Activated naive CD4-positive, alpha-beta T cell treated with anti-CD3 and anti-CD28 coated beads, Interleukin-2, amount 10 ng/mL, durations not matched to agents 7 days and 5 days (primary cell): ENCODE results near the gene LHFPL3.

Experiments
- CTCF ChIA-PET: fragments of 350-600 bp; sonication (Branson Sonifier 250); formaldehyde crosslinking; loops from one replicate; lab custom pipeline; 2021; ENCODE audit warnings: antibody characterized with exemption; lab: Charles Lee
- DNase-seq: peaks from one replicate; pipeline ENCODE4 v3.0.0-alpha.2; 2020
- H3K27ac Mint-ChIP-seq: one replicate; pipeline ENCODE4 v1.8.0; 2021; ENCODE audit warnings: mild to moderate bottlenecking, moderate library complexity, mixed read lengths
- H3K27me3 Mint-ChIP-seq: one replicate; pipeline ENCODE4 v1.8.0; 2021; ENCODE audit warnings: mild to moderate bottlenecking, mixed read lengths
- H3K36me3 Mint-ChIP-seq: one replicate; pipeline ENCODE4 v1.8.0; 2021; ENCODE audit warnings: mixed read lengths
- H3K4me1 Mint-ChIP-seq: one replicate; pipeline ENCODE4 v1.8.0; 2021; ENCODE audit warnings: mixed read lengths
- H3K4me3 Mint-ChIP-seq: one replicate; pipeline ENCODE4 v1.8.0; 2021; ENCODE audit warnings: mild to moderate bottlenecking, moderate library complexity, mixed read lengths
- H3K9me3 Mint-ChIP-seq: one replicate; pipeline ENCODE4 v1.8.0; 2021; ENCODE audit warnings: mixed read lengths

The LHFPL3 gene

DNA sequence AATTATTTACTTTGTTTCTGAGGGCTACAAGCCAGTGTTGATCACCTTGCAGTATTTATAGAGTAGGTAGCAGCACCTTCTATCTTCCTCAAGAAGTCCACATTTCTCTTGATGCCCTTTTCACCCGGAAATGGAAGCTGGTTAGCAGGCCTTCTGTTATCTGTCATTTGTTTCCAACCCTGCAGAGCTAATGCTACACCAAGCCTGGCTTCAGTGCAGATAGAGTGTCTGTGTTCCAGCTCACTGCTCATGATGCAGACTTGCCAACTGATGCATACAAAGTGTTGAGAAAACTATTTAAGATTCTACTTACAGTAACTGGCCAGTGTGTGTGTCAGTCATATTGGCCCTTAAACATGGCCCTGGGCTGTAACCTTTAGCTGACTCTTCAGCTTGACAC, 301.0 kb downstream of the LHFPL3 start:
- no peak overlapping the region for H3K27ac Mint-ChIP-seq

DNA sequence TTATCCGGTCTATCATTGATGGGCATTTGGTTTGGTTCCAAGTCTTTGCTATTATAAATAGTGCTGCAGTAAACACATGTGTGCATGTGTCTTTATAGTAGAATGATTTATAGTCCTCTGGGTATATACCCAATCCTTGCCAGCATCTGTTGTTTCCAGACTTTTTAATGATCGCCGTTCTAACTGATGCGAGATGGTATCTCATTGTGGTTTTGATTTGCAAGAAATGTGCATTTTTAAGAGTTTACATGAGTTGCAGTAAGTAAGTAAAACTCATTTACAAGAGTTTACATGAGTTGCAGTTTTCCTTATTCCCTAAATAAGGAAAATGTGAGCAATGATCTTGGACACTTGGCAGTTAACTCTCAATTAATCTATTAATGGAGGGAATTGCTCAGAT, 312.1 kb downstream of the LHFPL3 start:
- Mint-ChIP-seq H3K36me3 (no peaks in the 10 kb centered on the region), H3K9me3 (no peaks in the 10 kb centered on the region), H3K4me3 (no peak overlapping the region), H3K27me3 (no peaks in the 10 kb centered on the region), H3K27ac (no peak overlapping the region), H3K4me1 (no peaks in the 10 kb centered on the region)
- DNase-seq = no peak
- CTCF ChIA-PET = no interaction called here

More for the DNA sequence above, 301.0 kb downstream of the LHFPL3 start:
- DNase-seq = no peak
- no peaks in the 10 kb centered on the region for H3K4me1 Mint-ChIP-seq
- H3K9me3 Mint-ChIP-seq = no peaks in the 10 kb centered on the region
- no peaks in the 10 kb centered on the region for H3K27me3 Mint-ChIP-seq
- CTCF ChIA-PET = no interaction called here
- no peaks in the 10 kb centered on the region for H3K36me3 Mint-ChIP-seq
- H3K4me3 Mint-ChIP-seq = no peak overlapping the region

DNA sequence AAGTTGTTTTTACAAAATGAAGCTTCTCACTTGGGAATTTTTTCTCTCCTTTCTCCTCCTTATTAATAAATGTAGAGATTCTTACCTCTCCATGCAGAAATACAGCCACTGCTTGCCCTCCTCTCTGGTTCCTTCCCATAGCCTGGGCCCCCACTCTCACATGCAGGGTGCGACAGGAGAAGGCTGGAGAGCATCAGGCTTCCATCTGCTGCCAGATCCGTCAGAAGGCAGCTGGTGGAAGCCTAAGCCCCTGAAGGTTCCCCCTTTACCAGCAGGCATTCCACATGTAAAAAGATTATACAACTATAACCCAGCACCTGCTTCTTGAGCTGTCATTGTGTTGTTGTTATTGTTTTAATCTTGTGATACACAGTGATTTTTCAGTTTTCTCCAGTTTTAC, 314.2 kb downstream of the LHFPL3 start:
- CTCF ChIA-PET = interaction anchor here (1.0 to 1.9 kb wide), 5 partner anchors 206 to 411 kb away, joined by 3 to 15 read pairs (median 4); no protein-coding TSS in a partner anchor
- H3K27me3 Mint-ChIP-seq = no peaks in the 10 kb centered on the region
- no peak overlapping the region for H3K4me3 Mint-ChIP-seq
- DNase-seq = no peak
- no peaks in the 10 kb centered on the region for H3K4me1 Mint-ChIP-seq
- H3K36me3 Mint-ChIP-seq = no peaks in the 10 kb centered on the region
- no peak overlapping the region for H3K27ac Mint-ChIP-seq
- H3K9me3 Mint-ChIP-seq = no peaks in the 10 kb centered on the region

DNA sequence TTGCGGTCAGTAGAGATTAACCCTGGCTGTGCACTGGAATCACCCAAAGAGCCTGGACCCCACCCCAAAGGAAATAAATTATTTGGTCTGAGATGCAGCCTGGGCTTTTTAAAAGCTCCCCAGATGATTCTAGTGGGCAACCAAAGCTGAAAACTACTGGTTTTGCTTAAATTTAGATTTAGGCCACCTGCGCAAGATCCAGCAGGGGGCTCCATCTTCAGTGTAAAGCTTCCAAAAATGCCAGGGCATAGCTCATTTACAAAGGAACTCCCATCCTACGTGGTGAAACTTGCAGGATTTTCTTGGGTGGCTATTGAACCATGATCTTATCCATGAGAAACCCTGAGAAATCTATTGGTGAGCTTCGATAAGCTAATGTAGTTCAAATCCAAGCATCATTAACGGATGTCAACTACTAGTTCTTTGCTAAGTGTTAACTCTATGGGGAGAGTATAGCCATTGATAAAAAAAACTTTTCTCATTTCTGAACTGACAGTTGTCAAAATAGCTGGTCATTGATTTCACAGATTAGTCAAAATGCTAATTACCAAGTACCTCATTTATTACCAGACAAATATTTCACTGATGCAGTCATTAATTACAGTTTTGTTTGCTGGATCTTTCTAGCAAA, 315.3 kb downstream of the LHFPL3 start:
- CTCF ChIA-PET = interaction anchor here (0.9 to 1.9 kb wide), 6 partner anchors 35 to 413 kb away, joined by 3 to 15 read pairs (median 4); no protein-coding TSS in a partner anchor
- Mint-ChIP-seq H3K36me3 (no peaks in the 10 kb centered on the region), H3K4me1 (no peaks in the 10 kb centered on the region), H3K9me3 (no peaks in the 10 kb centered on the region), H3K27me3 (no peaks in the 10 kb centered on the region), H3K27ac (no peak overlapping the region), H3K4me3 (no peak overlapping the region)
- DNase-seq = peak; percentile 21

DNA sequence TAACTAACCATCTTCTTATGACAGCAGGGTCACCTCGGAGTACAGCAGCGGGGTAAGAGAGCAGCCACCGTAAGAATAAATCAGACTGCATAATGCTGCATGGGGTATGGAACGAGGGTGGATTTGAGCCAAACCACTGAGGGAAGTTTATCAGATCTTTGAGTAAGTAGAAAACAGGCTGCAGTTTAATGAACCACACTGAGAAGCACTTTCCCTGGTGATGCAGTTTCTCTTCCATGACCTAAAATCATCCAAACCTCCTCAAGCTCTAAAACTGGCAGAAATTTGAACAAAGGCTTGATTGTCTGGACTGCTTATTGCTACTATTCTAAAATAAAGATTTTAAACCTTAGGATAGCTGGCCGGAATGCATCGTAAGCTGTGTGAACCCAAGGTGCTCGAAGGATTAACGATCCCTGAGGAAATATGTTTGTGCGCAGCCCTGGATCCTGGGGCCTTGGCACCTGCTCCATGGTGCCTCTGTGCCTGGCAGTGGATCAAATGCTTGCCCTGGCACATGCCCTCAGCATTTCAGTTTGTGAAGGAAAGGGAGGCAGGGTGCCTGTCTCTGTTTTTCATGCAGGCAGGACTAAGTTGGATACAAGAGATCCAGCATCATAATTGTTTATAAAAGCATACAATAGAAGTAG, 322.7 kb downstream of the LHFPL3 start:
- no peaks in the 10 kb centered on the region for H3K4me1 Mint-ChIP-seq
- peaks cover 7% of the 10 kb centered on the region for H3K27me3 Mint-ChIP-seq
- no peak for DNase-seq
- CTCF ChIA-PET = no interaction called here
- no peaks in the 10 kb centered on the region for H3K9me3 Mint-ChIP-seq
- no peaks in the 10 kb centered on the region for H3K36me3 Mint-ChIP-seq
- H3K4me3 Mint-ChIP-seq = no peak overlapping the region
- H3K27ac Mint-ChIP-seq = no peak overlapping the region

DNA sequence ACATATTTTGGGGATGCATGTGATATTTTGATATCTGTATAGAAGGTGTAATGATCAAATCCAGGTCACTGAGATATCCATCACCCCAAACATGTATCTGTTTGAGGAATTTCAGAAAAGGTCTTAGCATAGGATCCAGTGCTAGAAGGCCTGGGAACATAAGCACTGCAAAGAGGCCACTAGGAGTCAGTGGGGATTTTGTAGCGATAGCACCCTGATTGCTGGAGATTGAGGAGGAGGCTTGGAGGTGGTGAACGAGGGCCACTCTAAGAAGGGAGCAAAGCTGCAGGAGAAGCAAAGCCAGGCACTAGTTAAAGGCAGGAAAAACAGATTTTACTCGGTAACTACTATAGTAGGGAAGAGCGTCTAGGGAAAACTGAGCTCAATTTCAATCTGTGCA, 324.0 kb downstream of the LHFPL3 start:
- Mint-ChIP-seq H3K9me3 (no peaks in the 10 kb centered on the region), H3K36me3 (no peaks in the 10 kb centered on the region), H3K4me3 (no peak overlapping the region), H3K27me3 (peaks cover 7% of the 10 kb centered on the region), H3K27ac (no peak overlapping the region), H3K4me1 (no peaks in the 10 kb centered on the region)
- DNase-seq = no peak
- CTCF ChIA-PET = interaction anchor here (0.6 kb wide), 1 partner anchor 594 kb away, joined by 3 read pairs; no protein-coding TSS in a partner anchor

DNA sequence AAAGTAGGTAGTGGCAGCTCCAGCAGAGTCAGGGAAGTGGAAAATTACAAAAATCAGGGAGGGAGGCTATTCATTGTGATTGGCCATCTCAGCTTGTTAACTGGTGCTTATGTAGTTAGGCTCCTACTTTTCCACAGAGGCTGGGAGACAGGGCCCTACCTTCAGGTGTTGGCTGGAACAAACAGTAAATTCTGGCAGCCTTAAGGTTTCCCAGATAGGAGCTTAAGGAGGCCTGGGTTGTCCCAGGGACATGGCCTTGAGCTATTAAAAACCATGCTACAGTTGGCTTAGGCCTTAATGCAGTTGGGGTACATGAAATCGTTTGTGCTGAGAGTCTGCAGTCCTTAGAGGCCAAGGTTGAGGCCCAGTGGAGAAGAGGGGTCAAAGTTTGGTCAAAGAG, 324.5 kb downstream of the LHFPL3 start:
- no peaks in the 10 kb centered on the region for H3K9me3 Mint-ChIP-seq
- no peaks in the 10 kb centered on the region for H3K36me3 Mint-ChIP-seq
- H3K27me3 Mint-ChIP-seq = peaks cover 7% of the 10 kb centered on the region
- no peak overlapping the region for H3K27ac Mint-ChIP-seq
- CTCF ChIA-PET = interaction anchor here (0.6 kb wide), 1 partner anchor 594 kb away, joined by 3 read pairs; no protein-coding TSS in a partner anchor
- no peak overlapping the region for H3K4me3 Mint-ChIP-seq
- no peaks in the 10 kb centered on the region for H3K4me1 Mint-ChIP-seq
- DNase-seq = no peak

DNA sequence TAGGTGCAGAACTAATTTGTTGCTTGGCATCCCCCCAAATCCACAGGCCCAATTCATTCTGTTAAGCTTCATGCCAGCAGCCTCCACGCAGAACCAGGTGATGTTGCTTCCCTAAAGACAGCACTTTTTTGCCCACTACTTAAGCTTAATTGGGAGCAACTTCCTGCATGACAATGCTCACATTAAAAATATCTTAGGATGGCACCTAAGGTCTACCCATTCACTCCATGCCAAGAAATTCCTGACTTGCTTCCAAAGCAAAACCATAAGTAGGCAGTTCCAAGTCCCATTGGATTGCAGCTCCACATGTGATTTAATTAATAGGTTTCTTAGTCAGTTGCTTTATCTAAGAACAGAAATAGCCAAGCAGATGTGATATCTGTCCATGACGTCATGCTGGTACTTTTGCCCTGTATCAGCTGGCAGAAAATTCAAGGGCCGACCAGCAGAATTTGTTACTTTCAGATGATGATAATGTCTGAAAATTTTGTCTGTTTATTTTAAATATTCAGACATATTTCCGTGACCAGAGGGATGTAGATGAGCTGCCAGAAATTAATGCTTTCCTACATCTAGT, 325.5 kb downstream of the LHFPL3 start:
- H3K4me3 Mint-ChIP-seq = no peak overlapping the region
- H3K4me1 Mint-ChIP-seq = no peaks in the 10 kb centered on the region
- no peak overlapping the region for H3K27ac Mint-ChIP-seq
- H3K27me3 Mint-ChIP-seq = peaks cover 7% of the 10 kb centered on the region
- DNase-seq = no peak
- H3K9me3 Mint-ChIP-seq = no peaks in the 10 kb centered on the region
- no peaks in the 10 kb centered on the region for H3K36me3 Mint-ChIP-seq
- CTCF ChIA-PET = no interaction called here

DNA sequence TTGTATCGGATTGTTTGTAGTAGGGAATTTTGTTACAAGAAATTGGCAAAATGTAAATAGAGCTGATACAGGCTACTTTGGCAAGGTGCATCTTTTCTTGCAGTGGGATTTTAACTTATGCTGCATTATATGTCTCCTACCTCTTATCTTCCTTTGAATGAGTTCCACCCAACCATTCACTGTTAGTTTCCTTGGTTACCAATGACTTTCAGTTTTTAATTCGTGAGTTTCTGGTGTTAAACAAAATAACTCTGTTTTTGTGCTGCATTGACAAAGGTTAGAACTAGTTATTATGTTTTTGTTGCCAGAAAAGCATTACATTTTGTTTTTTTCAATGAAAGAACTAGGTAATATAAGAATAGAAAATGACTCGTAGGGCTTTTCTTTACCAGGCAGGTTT, 327.2 kb downstream of the LHFPL3 start:
- Mint-ChIP-seq H3K9me3 (no peaks in the 10 kb centered on the region), H3K27me3 (peaks cover 7% of the 10 kb centered on the region)

DNA sequence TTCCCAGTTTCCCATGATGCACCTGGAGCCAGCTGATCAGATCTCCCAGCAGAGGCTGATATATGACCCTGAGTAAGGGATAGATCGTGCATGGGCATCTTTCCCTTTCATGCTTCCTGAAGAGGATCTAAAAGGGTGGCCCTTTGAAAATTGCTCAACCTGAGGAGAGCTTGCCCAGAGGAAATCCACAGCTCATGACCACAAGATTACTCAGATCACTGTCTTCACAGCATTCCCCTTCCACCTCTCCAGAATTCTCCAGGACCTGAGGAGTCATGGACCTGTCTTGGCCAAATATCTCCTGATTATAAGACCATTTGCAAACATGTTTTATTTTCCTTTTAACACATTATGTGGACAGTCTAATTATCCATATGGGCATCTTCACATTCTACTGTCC, 328.1 kb downstream of the LHFPL3 start:
- CTCF ChIA-PET = no interaction called here
- no peaks in the 10 kb centered on the region for H3K4me1 Mint-ChIP-seq
- H3K36me3 Mint-ChIP-seq = no peaks in the 10 kb centered on the region
- no peaks in the 10 kb centered on the region for H3K9me3 Mint-ChIP-seq
- no peak for DNase-seq
- H3K27me3 Mint-ChIP-seq = peaks cover 3% of the 10 kb centered on the region
- H3K27ac Mint-ChIP-seq = no peak overlapping the region
- H3K4me3 Mint-ChIP-seq = no peak overlapping the region

More for the DNA sequence above, 327.2 kb downstream of the LHFPL3 start:
- no peak for DNase-seq
- CTCF ChIA-PET = no interaction called here
- Mint-ChIP-seq H3K4me1 (no peaks in the 10 kb centered on the region), H3K36me3 (no peaks in the 10 kb centered on the region), H3K4me3 (no peak overlapping the region), H3K27ac (no peak overlapping the region)

DNA sequence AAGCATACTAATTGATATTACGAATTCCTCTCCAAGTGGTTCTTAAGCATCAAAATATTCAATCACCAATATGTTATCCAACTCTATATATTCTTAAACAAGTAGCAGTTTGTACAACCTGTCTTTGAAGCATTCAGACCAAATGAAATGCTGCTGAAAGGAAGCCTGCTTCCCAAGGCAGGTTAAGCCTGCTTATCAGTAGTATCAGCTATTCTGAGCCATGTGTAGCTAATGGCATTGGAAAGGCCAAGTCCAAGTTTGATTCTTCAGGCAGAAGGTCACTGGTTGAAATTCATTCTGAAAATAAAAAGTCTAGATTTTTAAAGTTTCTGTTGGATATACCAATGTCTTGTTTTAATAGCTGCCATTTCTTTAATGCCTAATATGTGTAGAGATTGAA, 328.7 kb downstream of the LHFPL3 start:
- CTCF ChIA-PET = no interaction called here
- DNase-seq = no peak
- Mint-ChIP-seq H3K27ac (no peak overlapping the region), H3K4me1 (no peaks in the 10 kb centered on the region), H3K9me3 (no peaks in the 10 kb centered on the region), H3K4me3 (no peak overlapping the region), H3K36me3 (no peaks in the 10 kb centered on the region), H3K27me3 (peaks cover under 1% of the 10 kb centered on the region)

DNA sequence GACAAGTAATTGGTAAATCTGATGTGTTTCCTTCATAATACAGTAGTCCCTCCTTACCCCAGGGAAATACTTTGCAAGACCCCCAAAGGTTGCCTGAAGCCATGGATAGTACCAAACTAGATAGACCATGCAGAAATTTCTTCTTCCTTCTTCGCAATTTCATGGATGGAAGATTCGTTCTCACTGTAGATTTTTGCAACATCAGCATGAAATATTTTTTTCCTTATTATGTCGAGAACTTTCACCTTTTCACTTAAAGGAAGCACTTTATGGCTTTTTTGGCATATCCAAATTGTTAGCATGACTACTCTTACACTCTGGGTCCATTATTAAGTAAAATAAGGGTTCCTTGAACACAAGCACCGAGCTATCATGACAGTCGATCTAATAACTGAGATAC, 333.2 kb downstream of the LHFPL3 start:
- no peaks in the 10 kb centered on the region for H3K9me3 Mint-ChIP-seq
- no peaks in the 10 kb centered on the region for H3K27me3 Mint-ChIP-seq
- no peak overlapping the region for H3K27ac Mint-ChIP-seq
- CTCF ChIA-PET = no interaction called here
- no peak overlapping the region for H3K4me3 Mint-ChIP-seq
- DNase-seq = no peak
- no peaks in the 10 kb centered on the region for H3K4me1 Mint-ChIP-seq
- H3K36me3 Mint-ChIP-seq = no peaks in the 10 kb centered on the region

DNA sequence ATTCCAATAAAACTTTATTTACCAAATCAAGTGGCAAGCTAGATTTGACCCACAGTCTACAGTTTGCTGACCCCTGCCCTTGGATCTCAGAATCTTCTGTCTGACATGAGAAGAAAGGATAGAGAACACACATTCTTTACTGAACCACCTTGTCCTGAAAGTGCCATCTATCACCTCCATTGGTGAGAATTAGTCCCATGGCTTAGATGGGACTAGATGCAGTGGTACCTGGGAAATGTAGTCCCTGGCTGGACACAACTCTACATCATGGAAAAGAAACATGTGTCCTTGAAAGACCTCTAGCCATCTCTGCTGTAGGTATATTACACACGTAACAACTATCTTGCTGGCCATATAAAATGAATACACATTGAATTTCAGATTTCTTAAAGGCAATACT, 336.2 kb downstream of the LHFPL3 start:
- DNase-seq = no peak
- Mint-ChIP-seq H3K27me3 (peaks cover 5% of the 10 kb centered on the region), H3K4me1 (no peaks in the 10 kb centered on the region), H3K4me3 (no peak overlapping the region), H3K36me3 (no peaks in the 10 kb centered on the region), H3K9me3 (peaks cover 1% of the 10 kb centered on the region), H3K27ac (no peak overlapping the region)
- CTCF ChIA-PET = no interaction called here

DNA sequence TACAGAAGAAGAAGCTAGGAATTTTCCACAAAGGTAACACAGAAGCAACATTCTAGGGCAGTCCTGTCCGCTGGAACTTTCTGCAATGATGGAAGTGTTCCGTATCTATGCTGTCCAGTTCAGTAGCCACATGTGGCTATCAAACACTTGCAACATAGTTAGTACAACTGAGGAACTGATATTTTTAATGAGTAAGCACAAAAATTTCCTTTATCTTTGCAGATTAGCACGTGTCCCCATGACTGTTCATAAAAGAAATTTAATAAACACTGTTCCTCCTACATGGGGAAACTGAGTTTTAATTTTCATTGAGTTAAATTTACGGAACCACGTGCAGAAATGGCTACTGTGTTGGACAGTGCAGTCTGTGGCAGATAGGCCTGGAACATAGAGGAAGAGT, 349.2 kb downstream of the LHFPL3 start:
- CTCF ChIA-PET = no interaction called here
- Mint-ChIP-seq H3K27me3 (no peaks in the 10 kb centered on the region), H3K4me1 (no peaks in the 10 kb centered on the region), H3K27ac (no peak overlapping the region), H3K4me3 (no peak overlapping the region), H3K36me3 (no peaks in the 10 kb centered on the region), H3K9me3 (no peaks in the 10 kb centered on the region)
- no peak for DNase-seq

DNA sequence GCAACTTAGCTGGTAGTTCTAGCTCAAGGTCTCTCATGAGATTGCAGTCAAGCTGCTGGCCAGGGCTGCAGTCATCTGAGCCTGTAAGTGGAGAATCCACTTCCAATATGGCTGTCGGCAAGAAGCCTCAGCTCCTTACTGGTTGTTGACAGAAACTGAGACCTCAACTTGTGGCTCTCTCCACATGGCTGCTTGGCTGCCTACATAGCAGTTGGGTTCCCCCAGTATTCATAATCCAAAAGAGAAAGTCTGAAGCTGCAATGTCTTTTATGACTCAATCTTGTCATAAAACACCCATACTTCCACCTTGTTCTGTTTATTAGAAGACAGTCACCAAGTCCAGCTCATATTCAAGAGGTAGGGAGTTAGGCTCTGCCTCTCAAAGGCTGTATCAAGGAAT, 350.7 kb downstream of the LHFPL3 start:
- CTCF ChIA-PET = interaction anchor here (1.4 kb wide), 1 partner anchor 35 kb away, joined by 3 read pairs; no protein-coding TSS in a partner anchor
- no peak overlapping the region for H3K27ac Mint-ChIP-seq
- H3K36me3 Mint-ChIP-seq = no peaks in the 10 kb centered on the region
- H3K9me3 Mint-ChIP-seq = no peaks in the 10 kb centered on the region
- H3K27me3 Mint-ChIP-seq = no peaks in the 10 kb centered on the region
- no peak for DNase-seq
- no peak overlapping the region for H3K4me3 Mint-ChIP-seq
- no peaks in the 10 kb centered on the region for H3K4me1 Mint-ChIP-seq
